ENCODE measurements around the gene BATF3. TPM values are rescaled to one million over a fixed set of nuclear protein-coding genes. Genes with fewer than 3 reads are reported as not detected.

Gene BATF3
- total RNA-seq, 1 experiment from 2014 or later, result 3.9 TPM

GRCh38 chr1:212691561-212692071 lies 8.0 kb downstream of the BATF3 start (continued):
- TF ChIP-seq, protein P1, sequence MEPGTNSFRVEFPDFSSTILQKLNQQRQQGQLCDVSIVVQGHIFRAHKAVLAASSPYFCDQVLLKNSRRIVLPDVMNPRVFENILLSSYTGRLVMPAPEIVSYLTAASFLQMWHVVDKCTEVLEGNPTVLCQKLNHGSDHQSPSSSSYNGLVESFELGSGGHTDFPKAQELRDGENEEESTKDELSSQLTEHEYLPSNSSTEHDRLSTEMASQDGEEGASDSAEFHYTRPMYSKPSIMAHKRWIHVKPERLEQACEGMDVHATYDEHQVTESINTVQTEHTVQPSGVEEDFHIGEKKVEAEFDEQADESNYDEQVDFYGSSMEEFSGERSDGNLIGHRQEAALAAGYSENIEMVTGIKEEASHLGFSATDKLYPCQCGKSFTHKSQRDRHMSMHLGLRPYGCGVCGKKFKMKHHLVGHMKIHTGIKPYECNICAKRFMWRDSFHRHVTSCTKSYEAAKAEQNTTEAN (CRISPR knock-in tag; IDR thresholded peaks at IDR 0.05), result no peak
- TF ChIP-seq CBFB (CRISPR knock-in tag; IDR thresholded peaks at IDR 0.05; ENCODE audit: low read depth) (no peak), AFF4 (CRISPR knock-in tag; IDR thresholded peaks at IDR 0.05; ENCODE audit: borderline replicate concordance) (no peak)

GRCh38 chr1:212690816-212691403 lies 8.7 kb downstream of the BATF3 start:
- ChIA-PET CTCF (interaction anchor here (0.8 to 3.6 kb wide), 6 partner anchors 8 to 214 kb away, joined by 5 to 24 read pairs (median 8); partner anchors contain the start of genes ATF3 and BATF3), POLR2A (no interaction called here)
- H3K4me3 Mint-ChIP-seq, result no peak overlapping the region
- H3K9me3 Mint-ChIP-seq, result no peaks in the 10 kb centered on the region
- H3K27me3 Mint-ChIP-seq (ENCODE audit: low read depth), result peaks cover 6% of the 10 kb centered on the region
- H3K36me3 Mint-ChIP-seq, result no peaks in the 10 kb centered on the region
- no peak overlapping the region for H3K27ac Mint-ChIP-seq
- H3K4me1 Mint-ChIP-seq, result peaks cover 9% of the 10 kb centered on the region
- ATAC-seq, result no peak
- TF ChIP-seq, protein P2, sequence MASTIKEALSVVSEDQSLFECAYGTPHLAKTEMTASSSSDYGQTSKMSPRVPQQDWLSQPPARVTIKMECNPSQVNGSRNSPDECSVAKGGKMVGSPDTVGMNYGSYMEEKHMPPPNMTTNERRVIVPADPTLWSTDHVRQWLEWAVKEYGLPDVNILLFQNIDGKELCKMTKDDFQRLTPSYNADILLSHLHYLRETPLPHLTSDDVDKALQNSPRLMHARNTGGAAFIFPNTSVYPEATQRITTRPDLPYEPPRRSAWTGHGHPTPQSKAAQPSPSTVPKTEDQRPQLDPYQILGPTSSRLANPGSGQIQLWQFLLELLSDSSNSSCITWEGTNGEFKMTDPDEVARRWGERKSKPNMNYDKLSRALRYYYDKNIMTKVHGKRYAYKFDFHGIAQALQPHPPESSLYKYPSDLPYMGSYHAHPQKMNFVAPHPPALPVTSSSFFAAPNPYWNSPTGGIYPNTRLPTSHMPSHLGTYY (CRISPR knock-in tag; IDR thresholded peaks at IDR 0.05), result no peak
- TF ChIP-seq IRF2 (CRISPR knock-in tag; IDR thresholded peaks at IDR 0.05; ENCODE audit: borderline replicate concordance, low read depth), result no peak
- TF ChIP-seq, protein P3, sequence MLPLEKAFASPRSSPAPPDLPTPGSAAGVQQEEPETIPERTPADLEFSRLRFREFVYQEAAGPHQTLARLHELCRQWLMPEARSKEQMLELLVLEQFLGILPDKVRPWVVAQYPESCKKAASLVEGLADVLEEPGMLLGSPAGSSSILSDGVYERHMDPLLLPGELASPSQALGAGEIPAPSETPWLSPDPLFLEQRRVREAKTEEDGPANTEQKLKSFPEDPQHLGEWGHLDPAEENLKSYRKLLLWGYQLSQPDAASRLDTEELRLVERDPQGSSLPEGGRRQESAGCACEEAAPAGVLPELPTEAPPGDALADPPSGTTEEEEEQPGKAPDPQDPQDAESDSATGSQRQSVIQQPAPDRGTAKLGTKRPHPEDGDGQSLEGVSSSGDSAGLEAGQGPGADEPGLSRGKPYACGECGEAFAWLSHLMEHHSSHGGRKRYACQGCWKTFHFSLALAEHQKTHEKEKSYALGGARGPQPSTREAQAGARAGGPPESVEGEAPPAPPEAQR (CRISPR knock-in tag; IDR thresholded peaks at IDR 0.05), result no peak
- no peak for TF ChIP-seq IRF1 (CRISPR knock-in tag; IDR thresholded peaks at IDR 0.05)
- TF ChIP-seq, protein P1 (CRISPR knock-in tag; IDR thresholded peaks at IDR 0.05), result no peak
- no peak for TF ChIP-seq SMAD4 (CRISPR knock-in tag; IDR thresholded peaks at IDR 0.05)
- no peak for TF ChIP-seq NFYB (CRISPR knock-in tag; conservative IDR thresholded peaks at IDR 0.05; ENCODE audit: low read depth)
- TF ChIP-seq MXD4 (CRISPR knock-in tag; IDR thresholded peaks at IDR 0.05; ENCODE audit: borderline replicate concordance), result no peak
- TF ChIP-seq USF1 (CRISPR knock-in tag; IDR thresholded peaks at IDR 0.05), result no peak
- TF ChIP-seq ZNF396 (CRISPR knock-in tag; IDR thresholded peaks at IDR 0.05; ENCODE audit: borderline replicate concordance), result no peak
- TF ChIP-seq, protein P4, sequence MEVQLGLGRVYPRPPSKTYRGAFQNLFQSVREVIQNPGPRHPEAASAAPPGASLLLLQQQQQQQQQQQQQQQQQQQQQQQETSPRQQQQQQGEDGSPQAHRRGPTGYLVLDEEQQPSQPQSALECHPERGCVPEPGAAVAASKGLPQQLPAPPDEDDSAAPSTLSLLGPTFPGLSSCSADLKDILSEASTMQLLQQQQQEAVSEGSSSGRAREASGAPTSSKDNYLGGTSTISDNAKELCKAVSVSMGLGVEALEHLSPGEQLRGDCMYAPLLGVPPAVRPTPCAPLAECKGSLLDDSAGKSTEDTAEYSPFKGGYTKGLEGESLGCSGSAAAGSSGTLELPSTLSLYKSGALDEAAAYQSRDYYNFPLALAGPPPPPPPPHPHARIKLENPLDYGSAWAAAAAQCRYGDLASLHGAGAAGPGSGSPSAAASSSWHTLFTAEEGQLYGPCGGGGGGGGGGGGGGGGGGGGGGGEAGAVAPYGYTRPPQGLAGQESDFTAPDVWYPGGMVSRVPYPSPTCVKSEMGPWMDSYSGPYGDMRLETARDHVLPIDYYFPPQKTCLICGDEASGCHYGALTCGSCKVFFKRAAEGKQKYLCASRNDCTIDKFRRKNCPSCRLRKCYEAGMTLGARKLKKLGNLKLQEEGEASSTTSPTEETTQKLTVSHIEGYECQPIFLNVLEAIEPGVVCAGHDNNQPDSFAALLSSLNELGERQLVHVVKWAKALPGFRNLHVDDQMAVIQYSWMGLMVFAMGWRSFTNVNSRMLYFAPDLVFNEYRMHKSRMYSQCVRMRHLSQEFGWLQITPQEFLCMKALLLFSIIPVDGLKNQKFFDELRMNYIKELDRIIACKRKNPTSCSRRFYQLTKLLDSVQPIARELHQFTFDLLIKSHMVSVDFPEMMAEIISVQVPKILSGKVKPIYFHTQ (CRISPR knock-in tag; IDR thresholded peaks at IDR 0.05), result no peak
- no peak for TF ChIP-seq ZBTB21 (CRISPR knock-in tag; IDR thresholded peaks at IDR 0.05; ENCODE audit: borderline replicate concordance)
- no peak for DNase-seq (ENCODE audit: low spot score)
